Measurements from ENCODE around the gene SELPLG. TPM values are rescaled to one million over a fixed set of nuclear protein-coding genes. Genes with fewer than 3 reads are reported as not detected.
"Not testable (repeated sequence)": the region's sequence is repeated elsewhere in the genome, so short reads cannot be mapped to it uniquely, and the experiment has no call there.

The SELPLG gene
- total and polyA plus RNA-seq, 4 experiments from 2014 or later, result 175 to 781 (median 330) TPM

- H3K27me3 ChIP-seq (ENCODE audit: insufficient read depth, low read length); H3K9me3 Mint-ChIP-seq; CTCF ChIA-PET (ENCODE audit: partially characterized antibody); H3K27ac Mint-ChIP-seq; H3K36me3 Mint-ChIP-seq; H3K9me3 ChIP-seq (ENCODE audit: control insufficient read depth in 1 of 2, low read length in 2 of 2); H3K36me3 ChIP-seq (ENCODE audit: insufficient read depth, low read length); H3K4me1 ChIP-seq (ENCODE audit: insufficient read depth, low read length); intact Hi-C loops (cut with micrococcal nuclease); H3K4me3 Mint-ChIP-seq; H3K4me1 Mint-ChIP-seq; H3K27ac ChIP-seq (ENCODE audit: low read depth, low read length); H3K4me3 ChIP-seq (ENCODE audit: low read length in 2 of 2); DNase-seq; H3K27me3 Mint-ChIP-seq; POLR2A ChIA-PET (ENCODE audit: partially characterized antibody): not testable (repeated sequence)
Observed at GRCh38 chr12:108656247-108656646, 22.6 kb upstream of the SELPLG start.

- H3K9me3 Mint-ChIP-seq; H3K9me3 ChIP-seq (ENCODE audit: control insufficient read depth in 1 of 2, low read length in 2 of 2); H3K27ac ChIP-seq (ENCODE audit: low read depth, low read length); H3K4me3 ChIP-seq (ENCODE audit: low read length in 2 of 2); H3K4me1 ChIP-seq (ENCODE audit: insufficient read depth, low read length); H3K4me1 Mint-ChIP-seq; DNase-seq; POLR2A ChIA-PET (ENCODE audit: partially characterized antibody); H3K36me3 Mint-ChIP-seq; H3K36me3 ChIP-seq (ENCODE audit: insufficient read depth, low read length); H3K27me3 Mint-ChIP-seq; intact Hi-C loops (cut with micrococcal nuclease); H3K27ac Mint-ChIP-seq; H3K4me3 Mint-ChIP-seq; H3K27me3 ChIP-seq (ENCODE audit: insufficient read depth, low read length): not testable (repeated sequence)
- CTCF ChIA-PET (ENCODE audit: partially characterized antibody), result interaction anchor here (1.8 kb wide), 1 partner anchor 38 kb away, joined by 5 read pairs; no protein-coding TSS in a partner anchor
Observed at GRCh38 chr12:108655812-108656175, 22.1 kb upstream of the SELPLG start.

- CTCF ChIA-PET (ENCODE audit: partially characterized antibody), result interaction anchor here (1.8 kb wide), 1 partner anchor 37 kb away, joined by 5 read pairs; no protein-coding TSS in a partner anchor
- H3K36me3 ChIP-seq (ENCODE audit: insufficient read depth, low read length); H3K4me1 ChIP-seq (ENCODE audit: insufficient read depth, low read length); H3K27ac ChIP-seq (ENCODE audit: low read depth, low read length); H3K36me3 Mint-ChIP-seq; DNase-seq; intact Hi-C loops (cut with micrococcal nuclease); H3K4me1 Mint-ChIP-seq; H3K27me3 Mint-ChIP-seq; H3K9me3 Mint-ChIP-seq; H3K9me3 ChIP-seq (ENCODE audit: control insufficient read depth in 1 of 2, low read length in 2 of 2); H3K27ac Mint-ChIP-seq; H3K4me3 Mint-ChIP-seq; H3K4me3 ChIP-seq (ENCODE audit: low read length in 2 of 2); H3K27me3 ChIP-seq (ENCODE audit: insufficient read depth, low read length); POLR2A ChIA-PET (ENCODE audit: partially characterized antibody): not testable (repeated sequence)
Observed at GRCh38 chr12:108654622-108655021, 20.9 kb upstream of the SELPLG start.

- H3K27me3 Mint-ChIP-seq, result no peaks in the 10 kb centered on the region
- intact Hi-C loops (cut with micrococcal nuclease), result no loop called here
- peaks cover 0 to 7% of the 10 kb centered on the region in 2 donors for H3K36me3 Mint-ChIP-seq
- H3K27ac Mint-ChIP-seq, result peak overlapping the region in 1 of 7 donors; percentile 8
- no peaks in the 10 kb centered on the region for H3K4me1 Mint-ChIP-seq
- H3K4me1 ChIP-seq (ENCODE audit: insufficient read depth, low read length), result no peaks in the 10 kb centered on the region
- H3K27ac ChIP-seq (ENCODE audit: low read depth, low read length), result no peak overlapping the region
- no peak overlapping the region for H3K4me3 Mint-ChIP-seq
- ChIA-PET POLR2A (ENCODE audit: partially characterized antibody) (interaction anchor here (0.8 to 1.5 kb wide), 3 partner anchors 11 to 33 kb away, joined by 4 read pairs; no protein-coding TSS in a partner anchor), CTCF (ENCODE audit: partially characterized antibody) (interaction anchor here (1.1 to 1.7 kb wide), 6 partner anchors 10 to 79 kb away, joined by 3 to 11 read pairs (median 4); partner anchors contain the start of gene SELPLG)
- no peaks in the 10 kb centered on the region for H3K9me3 ChIP-seq (ENCODE audit: control insufficient read depth in 1 of 2, low read length in 2 of 2)
- no peaks in the 10 kb centered on the region for H3K27me3 ChIP-seq (ENCODE audit: insufficient read depth, low read length)
- no peak for DNase-seq
- H3K4me3 ChIP-seq (ENCODE audit: low read length in 2 of 2), result no peak overlapping the region
- H3K9me3 Mint-ChIP-seq, result no peaks in the 10 kb centered on the region
- H3K36me3 ChIP-seq (ENCODE audit: insufficient read depth, low read length), result no peaks in the 10 kb centered on the region
Observed at GRCh38 chr12:108653922-108654321, 20.2 kb upstream of the SELPLG start.

- H3K4me1 Mint-ChIP-seq, result no peaks in the 10 kb centered on the region
- H3K4me3 Mint-ChIP-seq, result no peak overlapping the region
- ChIA-PET POLR2A (ENCODE audit: partially characterized antibody) (interaction anchor here (0.8 to 1.5 kb wide), 4 partner anchors 12 to 32 kb away, joined by 3 to 4 read pairs (median 4); no protein-coding TSS in a partner anchor), CTCF (ENCODE audit: partially characterized antibody) (interaction anchor here (1.0 to 1.7 kb wide), 8 partner anchors 11 to 150 kb away, joined by 3 to 11 read pairs (median 3); partner anchors contain the start of gene SELPLG)
- peaks cover 0 to 7% of the 10 kb centered on the region in 2 donors for H3K36me3 Mint-ChIP-seq
- Histone ChIP-seq H3K9me3 (ENCODE audit: control insufficient read depth in 1 of 2, low read length in 2 of 2) (no peaks in the 10 kb centered on the region), H3K4me1 (ENCODE audit: insufficient read depth, low read length) (no peaks in the 10 kb centered on the region), H3K4me3 (ENCODE audit: low read length in 2 of 2) (no peak overlapping the region), H3K36me3 (ENCODE audit: insufficient read depth, low read length) (no peaks in the 10 kb centered on the region), H3K27me3 (ENCODE audit: insufficient read depth, low read length) (no peaks in the 10 kb centered on the region), H3K27ac (ENCODE audit: low read depth, low read length) (no peak overlapping the region)
- H3K9me3 Mint-ChIP-seq, result no peaks in the 10 kb centered on the region
- H3K27ac Mint-ChIP-seq, result peak overlapping the region in 1 of 7 donors; percentile 78
- DNase-seq, result no peak
- intact Hi-C loops (cut with micrococcal nuclease), result no loop called here
- H3K27me3 Mint-ChIP-seq, result no peaks in the 10 kb centered on the region
Observed at GRCh38 chr12:108653082-108653516, 19.4 kb upstream of the SELPLG start.

- no peaks in the 10 kb centered on the region for H3K27me3 ChIP-seq (ENCODE audit: insufficient read depth, low read length)
- H3K9me3 ChIP-seq (ENCODE audit: control insufficient read depth in 1 of 2, low read length in 2 of 2), result no peaks in the 10 kb centered on the region
- peaks cover 9% of the 10 kb centered on the region for H3K4me1 ChIP-seq (ENCODE audit: insufficient read depth, low read length)
- Mint-ChIP-seq H3K4me3 (no peak overlapping the region), H3K9me3 (no peaks in the 10 kb centered on the region), H3K4me1 (peaks cover 17 to 21% (median 19%) of the 10 kb centered on the region in 4 donors), H3K27ac (peak overlapping the region in 1 of 7 donors; percentile 3), H3K36me3 (no peaks in the 10 kb centered on the region), H3K27me3 (no peaks in the 10 kb centered on the region)
- intact Hi-C loops (cut with micrococcal nuclease), result no loop called here
- ChIA-PET POLR2A (ENCODE audit: partially characterized antibody) (interaction anchor here (1.0 to 1.4 kb wide), 6 partner anchors 11 to 89 kb away, joined by 3 to 7 read pairs (median 4); partner anchors contain the start of gene SART3), CTCF (ENCODE audit: partially characterized antibody) (interaction anchor here (0.7 to 2.0 kb wide), 5 partner anchors 31 to 86 kb away, joined by 3 to 9 read pairs (median 4); no protein-coding TSS in a partner anchor)
- H3K4me3 ChIP-seq (ENCODE audit: low read length in 2 of 2), result no peak overlapping the region
- no peak overlapping the region for H3K27ac ChIP-seq (ENCODE audit: low read depth, low read length)
- no peaks in the 10 kb centered on the region for H3K36me3 ChIP-seq (ENCODE audit: insufficient read depth, low read length)
- no peak for DNase-seq
Observed at GRCh38 chr12:108650083-108650482, 16.4 kb upstream of the SELPLG start.

- CTCF ChIA-PET (ENCODE audit: partially characterized antibody), result interaction anchor here (0.7 to 2.0 kb wide), 5 partner anchors 30 to 86 kb away, joined by 3 to 9 read pairs (median 4); no protein-coding TSS in a partner anchor
- intact Hi-C loops (cut with micrococcal nuclease), result loop anchor here (5.0 kb wide), 1 partner anchor 37 kb away; no protein-coding TSS in a partner anchor
- H3K36me3 ChIP-seq (ENCODE audit: insufficient read depth, low read length), result no peaks in the 10 kb centered on the region
- H3K4me1 Mint-ChIP-seq, result peaks cover 17 to 26% (median 21%) of the 10 kb centered on the region in 4 donors
- H3K4me1 ChIP-seq (ENCODE audit: insufficient read depth, low read length), result peaks cover 13% of the 10 kb centered on the region
- H3K27me3 Mint-ChIP-seq, result no peaks in the 10 kb centered on the region
- no peaks in the 10 kb centered on the region for H3K9me3 ChIP-seq (ENCODE audit: control insufficient read depth in 1 of 2, low read length in 2 of 2)
- H3K27ac ChIP-seq (ENCODE audit: low read depth, low read length), result no peak overlapping the region
- no peak overlapping the region for H3K4me3 ChIP-seq (ENCODE audit: low read length in 2 of 2)
- H3K27me3 ChIP-seq (ENCODE audit: insufficient read depth, low read length), result no peaks in the 10 kb centered on the region
- no peak for DNase-seq
- H3K9me3 Mint-ChIP-seq, result no peaks in the 10 kb centered on the region
- POLR2A ChIA-PET (ENCODE audit: partially characterized antibody), result interaction anchor here (1.0 to 1.4 kb wide), 5 partner anchors 11 to 33 kb away, joined by 3 to 7 read pairs (median 3); no protein-coding TSS in a partner anchor
- peak overlapping the region in 3 of 7 donors; percentile 0 to 48 (median 3) for H3K27ac Mint-ChIP-seq
- no peaks in the 10 kb centered on the region for H3K36me3 Mint-ChIP-seq
- H3K4me3 Mint-ChIP-seq, result no peak overlapping the region
Observed at GRCh38 chr12:108649669-108650068, 16.0 kb upstream of the SELPLG start.

Data from CD4-positive, alpha-beta memory T cell (primary cell).